Suprapubic skin (tissue), 3 donors: Measurements from ENCODE around the gene STK32B.

Experiments
- CTCF ChIP-seq, 2 donors: fragments of 200-600 bp in 1 of 2; fragments of 450-650 bp in 1 of 2; sonication (generic) in 1 of 2; IDR thresholded peaks; one replicate each; pipeline ENCODE4 v1.5.1; 2016 to 2019; ENCODE audit warnings: antibody characterized with exemption in 2 of 2, mild to moderate bottlenecking in 1 of 2, moderate library complexity in 1 of 2
- POLR2A ChIP-seq, 2 donors: fragments of 450-650 bp; IDR thresholded peaks; one replicate each; pipeline ENCODE4 v1.6.1; 2017; ENCODE audit warnings: antibody characterized with exemption in 2 of 2, mild to moderate bottlenecking in 2 of 2, moderate library complexity in 2 of 2

GRCh38 chr4:5184606-5185005, 133.3 kb downstream of the STK32B start:
- TF ChIP-seq CTCF (IDR thresholded peaks at IDR 0.05) (no peak), POLR2A (IDR thresholded peaks at IDR 0.05) (no peak)
